Upper lobe of right lung (tissue), 1 donor: ENCODE measurements around the gene STAT6. TPM values are rescaled to one million over a fixed set of nuclear protein-coding genes. Genes with fewer than 3 reads are reported as not detected.

ENCODE experiments used
- ATAC-seq: fragments of 200-7000 bp; cut with Tn5 transposase; one replicate; pipeline ENCODE4 v1.9.1; 2020; ENCODE audit warnings: mild to moderate bottlenecking, moderate library complexity
- DNase-seq: peaks from one replicate; pipeline ENCODE4 v3.0.0-alpha.2; 2020
- H3K27ac ChIP-seq: fragments of 200-600 bp; one replicate; pipeline ENCODE4 v1.8.0; 2022
- H3K27me3 ChIP-seq: fragments of 200-600 bp; one replicate; pipeline ENCODE4 v1.8.0; 2022; ENCODE audit warnings: mild to moderate bottlenecking
- H3K36me3 ChIP-seq: fragments of 200-600 bp; one replicate; pipeline ENCODE4 v1.8.0; 2022
- H3K4me1 ChIP-seq: fragments of 200-600 bp; one replicate; pipeline ENCODE4 v1.8.0; 2022
- H3K4me3 ChIP-seq: fragments of 200-600 bp; one replicate; pipeline ENCODE4 v1.8.0; 2022; ENCODE audit warnings: mild to moderate bottlenecking
- H3K9me3 ChIP-seq: fragments of 200-600 bp; one replicate; pipeline ENCODE4 v1.8.0; 2022
- intact Hi-C: fragments of 100-400 bp; cut with DNase I; formaldehyde crosslinking; loops from one replicate; pipeline ENCODE4 v1.11.0; 2022
- total RNA-seq: library from RNA; stranded (reverse); fragmentation: NEBNext Ultra II Directional; extraction: Animal tissue kit (Norgen Biotek cat#: 25700); gene quantifications from one replicate; pipeline ENCODE4 v1.2.1, GENCODE V29; 2021
- TF ChIP-seq, protein P1 (sequence below): fragments of 200-600 bp; IDR thresholded peaks from one replicate; pipeline ENCODE4 v1.8.0; 2022; ENCODE audit warnings: antibody characterized with exemption
- donor health status: DM: no; HTN: yes; CAD: no; lungs with severe emphysema.

Gene STAT6
- total RNA-seq, 1 donor from 2014 or later: 230 TPM

DNA sequence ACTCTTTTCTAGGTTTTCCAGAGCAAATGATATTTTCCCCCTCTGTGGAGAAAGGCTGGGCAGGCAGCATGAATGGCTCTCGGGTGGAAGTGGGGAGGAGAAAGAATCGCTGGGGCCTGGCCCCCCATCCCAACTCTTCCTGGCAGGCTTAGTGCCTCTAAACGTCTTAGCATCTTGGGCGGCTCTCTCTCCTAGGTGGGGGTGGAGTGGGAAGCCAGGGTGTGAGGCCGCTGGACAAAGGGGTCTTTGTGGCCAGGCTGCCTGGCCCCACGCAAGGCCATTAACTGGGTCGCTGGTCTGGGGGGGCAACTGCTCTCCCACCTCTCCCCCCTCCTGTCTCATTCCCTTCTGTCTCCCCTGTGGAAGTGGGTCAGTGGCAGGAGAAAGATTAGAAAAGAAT is 31.6 kb upstream of the STAT6 start:
- Histone ChIP-seq H3K4me3 (no peak overlapping the region), H3K27me3 (no peaks in the 10 kb centered on the region), H3K4me1 (peaks cover 45% of the 10 kb centered on the region), H3K36me3 (peaks cover 63% of the 10 kb centered on the region), H3K9me3 (no peaks in the 10 kb centered on the region), H3K27ac (peak overlapping the region; percentile 6)
- TF ChIP-seq, protein P1, sequence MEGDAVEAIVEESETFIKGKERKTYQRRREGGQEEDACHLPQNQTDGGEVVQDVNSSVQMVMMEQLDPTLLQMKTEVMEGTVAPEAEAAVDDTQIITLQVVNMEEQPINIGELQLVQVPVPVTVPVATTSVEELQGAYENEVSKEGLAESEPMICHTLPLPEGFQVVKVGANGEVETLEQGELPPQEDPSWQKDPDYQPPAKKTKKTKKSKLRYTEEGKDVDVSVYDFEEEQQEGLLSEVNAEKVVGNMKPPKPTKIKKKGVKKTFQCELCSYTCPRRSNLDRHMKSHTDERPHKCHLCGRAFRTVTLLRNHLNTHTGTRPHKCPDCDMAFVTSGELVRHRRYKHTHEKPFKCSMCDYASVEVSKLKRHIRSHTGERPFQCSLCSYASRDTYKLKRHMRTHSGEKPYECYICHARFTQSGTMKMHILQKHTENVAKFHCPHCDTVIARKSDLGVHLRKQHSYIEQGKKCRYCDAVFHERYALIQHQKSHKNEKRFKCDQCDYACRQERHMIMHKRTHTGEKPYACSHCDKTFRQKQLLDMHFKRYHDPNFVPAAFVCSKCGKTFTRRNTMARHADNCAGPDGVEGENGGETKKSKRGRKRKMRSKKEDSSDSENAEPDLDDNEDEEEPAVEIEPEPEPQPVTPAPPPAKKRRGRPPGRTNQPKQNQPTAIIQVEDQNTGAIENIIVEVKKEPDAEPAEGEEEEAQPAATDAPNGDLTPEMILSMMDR: no peak
- no peak for DNase-seq
- no peak for ATAC-seq
- intact Hi-C loops: no loop called here

DNA sequence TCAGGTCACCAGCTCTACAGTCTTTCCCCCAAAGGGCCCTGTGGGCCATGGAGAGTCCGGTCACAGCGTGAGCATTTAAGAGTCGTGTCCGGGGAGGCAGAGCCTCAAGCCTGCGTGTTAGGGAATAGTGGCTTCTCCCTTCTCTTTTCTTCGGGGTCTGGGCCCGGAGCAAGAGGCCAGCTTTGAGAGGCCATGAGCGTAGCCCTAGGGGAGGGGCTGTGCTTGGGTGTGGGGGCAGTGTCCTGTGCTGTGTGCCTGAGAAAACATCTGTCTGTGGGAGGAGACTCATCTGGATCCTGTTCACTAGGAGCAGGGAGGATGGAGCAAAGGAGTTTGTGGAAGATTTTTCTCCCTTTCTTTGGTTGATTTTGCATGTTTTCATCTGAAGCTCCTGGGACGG is 31.0 kb upstream of the STAT6 start:
- Histone ChIP-seq H3K4me1 (peaks cover 50% of the 10 kb centered on the region), H3K27ac (peak overlapping the region; percentile 30), H3K36me3 (peaks cover 63% of the 10 kb centered on the region), H3K4me3 (no peak overlapping the region), H3K27me3 (no peaks in the 10 kb centered on the region), H3K9me3 (no peaks in the 10 kb centered on the region)
- ATAC-seq: no peak
- no peak for DNase-seq
- TF ChIP-seq, protein P1: no peak
- intact Hi-C loops: no loop called here

DNA sequence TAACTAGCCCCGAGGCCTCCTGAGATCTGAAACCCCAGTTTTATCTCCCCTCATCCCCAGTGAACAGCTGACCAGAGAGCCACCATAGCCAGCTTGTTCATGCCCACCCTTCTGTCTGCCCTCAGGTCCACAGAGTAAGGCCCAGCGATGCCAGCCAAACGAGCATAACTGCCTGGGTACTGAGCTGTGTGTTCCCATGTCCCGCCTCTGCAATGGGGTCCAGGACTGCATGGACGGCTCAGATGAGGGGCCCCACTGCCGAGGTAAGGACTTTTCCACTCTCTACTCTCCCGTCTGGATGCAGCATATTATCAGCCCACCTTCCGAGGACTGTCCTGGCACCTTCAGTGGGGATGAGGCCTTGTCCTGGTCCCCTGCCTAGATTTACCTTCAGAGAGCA is 30.1 kb upstream of the STAT6 start:
- no peak overlapping the region for H3K4me3 ChIP-seq
- no peaks in the 10 kb centered on the region for H3K27me3 ChIP-seq
- no peak for DNase-seq
- peaks cover 58% of the 10 kb centered on the region for H3K36me3 ChIP-seq
- intact Hi-C loops: no loop called here
- peak overlapping the region; percentile 30 for H3K27ac ChIP-seq
- TF ChIP-seq, protein P1: no peak
- no peaks in the 10 kb centered on the region for H3K9me3 ChIP-seq
- peaks cover 51% of the 10 kb centered on the region for H3K4me1 ChIP-seq
- ATAC-seq: no peak

DNA sequence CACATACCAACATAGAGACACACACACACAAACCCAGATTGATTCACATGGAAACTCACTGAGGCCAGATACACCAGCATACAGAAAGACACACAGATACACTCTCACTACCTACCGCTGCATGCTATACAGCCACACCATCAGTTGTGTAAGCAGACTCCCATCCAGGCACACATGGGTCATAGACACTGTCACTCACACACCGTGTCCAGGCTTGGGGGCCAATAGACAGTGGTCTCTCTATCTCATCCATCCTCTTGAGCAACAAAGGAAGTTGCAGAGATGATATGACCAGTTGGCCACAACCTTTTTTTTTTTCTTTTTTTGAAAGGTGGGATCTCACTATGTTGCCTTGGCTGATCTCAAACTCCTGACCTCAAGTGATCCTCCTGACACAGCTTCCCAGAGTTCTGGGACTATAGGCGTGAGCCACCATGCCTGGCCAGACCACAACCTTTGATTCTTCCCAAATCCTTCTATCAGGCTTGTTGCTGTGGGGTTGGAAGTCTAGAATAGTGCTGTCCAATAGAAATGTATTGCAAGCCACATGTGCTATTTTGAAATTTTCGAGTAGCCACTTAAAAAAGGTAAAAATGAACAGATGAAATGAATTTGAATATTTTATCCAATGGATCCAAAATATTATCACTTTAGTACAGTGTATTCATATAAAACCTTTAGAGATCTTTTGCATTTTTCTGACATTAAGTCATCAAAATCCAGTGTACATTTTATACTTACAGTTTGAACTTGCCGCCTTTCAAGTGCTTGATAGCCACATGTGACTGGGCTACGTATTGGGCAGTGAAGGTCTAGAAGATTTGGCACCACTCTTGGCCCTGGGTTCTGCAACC is 28.9 kb upstream of the STAT6 start:
- TF ChIP-seq, protein P1: no peak
- Histone ChIP-seq H3K4me3 (no peak overlapping the region), H3K4me1 (peaks cover 44% of the 10 kb centered on the region), H3K9me3 (no peaks in the 10 kb centered on the region), H3K27ac (peak overlapping the region; percentile 48), H3K36me3 (peaks cover 47% of the 10 kb centered on the region), H3K27me3 (no peaks in the 10 kb centered on the region)
- ATAC-seq: peak; percentile 28
- no peak for DNase-seq
- intact Hi-C loops: no loop called here

DNA sequence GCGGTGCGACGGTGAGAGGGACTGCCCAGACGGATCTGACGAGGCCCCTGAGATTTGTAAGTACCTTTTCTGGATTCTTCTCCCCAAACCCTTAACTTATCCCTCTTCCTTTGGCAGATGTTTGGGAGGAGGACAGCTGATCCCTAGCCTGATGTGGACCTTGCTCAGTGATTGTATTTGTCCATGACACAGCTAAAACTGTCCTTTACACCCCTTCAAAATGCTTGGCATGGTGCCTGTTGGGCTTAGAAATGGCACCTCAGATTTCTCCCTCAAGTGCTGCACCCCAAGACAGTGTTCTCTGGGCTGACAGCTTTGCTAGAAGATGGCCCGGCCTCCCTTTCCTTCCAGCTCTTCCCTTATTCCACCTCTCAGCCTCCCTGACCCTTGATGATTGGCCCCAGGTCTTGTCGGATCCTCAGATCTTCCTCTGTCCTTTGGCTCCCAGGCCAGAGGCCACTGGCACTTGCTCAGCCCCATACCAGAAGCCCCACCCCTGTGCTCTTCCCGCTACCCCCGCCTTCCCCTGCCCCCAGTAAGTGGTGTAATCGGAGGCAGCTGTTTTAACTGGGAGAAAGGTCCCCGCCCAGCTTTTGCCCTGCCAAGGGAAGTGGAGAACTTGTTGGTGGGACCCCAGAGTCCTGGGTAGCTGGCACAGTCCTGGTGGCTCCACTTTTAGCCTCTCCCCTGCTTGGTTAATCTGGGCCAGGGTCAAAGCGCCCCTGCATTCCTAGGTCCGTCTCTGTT is 27.5 kb upstream of the STAT6 start:
- Histone ChIP-seq H3K4me1 (peaks cover 53% of the 10 kb centered on the region), H3K9me3 (no peaks in the 10 kb centered on the region), H3K36me3 (peaks cover 34% of the 10 kb centered on the region), H3K4me3 (no peak overlapping the region), H3K27me3 (no peaks in the 10 kb centered on the region), H3K27ac (peak overlapping the region; percentile 72)
- DNase-seq (peak; percentile 85), ATAC-seq (peak; percentile 89)
- intact Hi-C loops: no loop called here
- TF ChIP-seq, protein P1: no peak
